GM21526 (cell line): ENCODE results near the gene INSIG1.

Experiments used
- ATAC-seq: cut with Tn5 transposase; IDR thresholded peaks from one replicate; pipeline ENCODE4 v1.9.1; 2021; ENCODE audit warnings: moderate library complexity; ENCODE audit not compliant: unreplicated experiment, low FRiP score

INSIG1 gene

DNA sequence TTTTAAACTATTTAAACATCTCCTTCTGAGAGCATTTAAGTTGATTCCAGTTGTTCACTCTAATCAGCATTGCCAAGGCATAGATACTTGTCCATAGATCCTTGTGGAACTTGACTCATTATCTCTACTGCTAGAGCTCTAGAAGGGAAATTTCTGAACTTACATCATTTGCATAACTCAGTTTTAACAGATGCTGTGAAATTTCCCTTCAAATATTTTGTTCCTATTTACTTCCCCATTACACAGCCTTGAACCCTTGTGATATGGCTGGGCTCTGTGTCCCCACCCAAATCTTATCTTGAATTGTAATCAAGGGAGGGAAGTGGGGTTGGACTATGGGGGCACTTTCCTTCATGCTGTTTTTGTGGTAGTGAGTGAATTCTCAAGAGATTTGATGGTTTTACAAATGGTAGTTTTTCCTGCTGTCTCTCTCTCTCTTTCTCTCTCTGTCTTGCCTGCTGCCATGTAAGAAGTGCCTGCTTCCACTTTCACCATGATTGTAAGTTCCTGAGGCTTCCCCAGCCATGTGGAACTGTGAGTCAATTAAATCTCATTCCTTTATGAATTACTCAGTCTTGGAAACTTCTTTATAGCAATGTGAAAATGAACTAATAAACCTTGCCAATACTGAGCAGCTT, 25.4 kb downstream of the INSIG1 start:
- ATAC-seq = no peak

DNA sequence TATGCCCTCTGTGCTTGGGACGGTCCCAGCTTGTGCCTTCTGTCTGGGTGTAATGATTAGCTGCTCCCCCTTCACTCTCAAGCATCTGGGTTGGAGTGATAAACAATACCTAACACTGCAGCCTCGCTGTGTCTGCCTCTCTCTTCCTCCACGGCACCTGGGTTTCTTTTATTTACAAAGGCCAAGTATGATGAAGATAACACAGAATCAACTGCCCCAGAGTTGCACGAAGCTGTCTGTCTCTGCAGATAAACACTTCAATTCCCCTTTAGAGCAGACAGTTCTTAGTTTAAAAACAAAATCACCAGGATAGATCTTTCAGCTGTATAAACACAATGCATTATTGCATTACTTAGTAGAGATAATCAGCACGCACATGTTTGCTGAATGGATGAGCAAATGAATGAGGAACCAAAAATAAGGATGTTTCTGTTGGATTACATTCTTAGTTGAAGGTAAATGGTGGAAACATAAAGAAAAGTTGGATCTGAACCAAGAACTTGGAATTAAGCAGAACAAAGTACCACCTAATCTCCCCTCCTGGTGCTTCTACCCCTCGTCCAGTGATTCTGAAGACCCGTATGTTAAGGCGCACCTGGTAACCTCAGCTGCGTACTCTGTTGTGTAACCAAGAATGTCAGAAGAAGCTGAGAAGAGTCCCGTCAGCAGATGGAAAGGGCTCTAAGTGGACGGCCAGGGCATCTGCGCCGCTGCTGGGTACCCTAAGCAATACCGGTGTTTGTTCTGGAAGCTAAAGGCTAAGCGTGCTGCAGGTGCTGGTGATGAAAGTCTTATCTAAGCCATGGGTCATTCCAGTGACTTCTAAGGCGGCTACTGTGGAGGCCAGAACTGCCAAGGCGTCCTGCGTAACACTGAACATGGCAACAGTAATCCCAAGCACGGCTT, 26.6 kb downstream of the INSIG1 start:
- ATAC-seq = no peak

DNA sequence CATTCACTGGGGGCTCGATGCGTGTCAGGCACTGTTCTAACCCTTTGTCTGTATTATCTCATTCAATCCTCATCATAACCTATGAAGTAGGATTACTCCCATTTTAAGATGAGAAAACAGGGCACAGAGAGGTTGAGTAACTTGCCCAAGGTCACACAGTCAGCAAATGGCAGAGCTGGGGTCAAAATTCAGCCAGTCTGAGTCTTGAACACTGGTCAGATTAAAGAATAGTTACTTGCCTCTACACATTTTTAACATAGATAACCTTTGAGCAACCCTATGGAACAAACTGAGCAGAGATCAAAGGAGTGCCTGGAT, 27.2 kb downstream of the INSIG1 start:
- ATAC-seq = no peak

DNA sequence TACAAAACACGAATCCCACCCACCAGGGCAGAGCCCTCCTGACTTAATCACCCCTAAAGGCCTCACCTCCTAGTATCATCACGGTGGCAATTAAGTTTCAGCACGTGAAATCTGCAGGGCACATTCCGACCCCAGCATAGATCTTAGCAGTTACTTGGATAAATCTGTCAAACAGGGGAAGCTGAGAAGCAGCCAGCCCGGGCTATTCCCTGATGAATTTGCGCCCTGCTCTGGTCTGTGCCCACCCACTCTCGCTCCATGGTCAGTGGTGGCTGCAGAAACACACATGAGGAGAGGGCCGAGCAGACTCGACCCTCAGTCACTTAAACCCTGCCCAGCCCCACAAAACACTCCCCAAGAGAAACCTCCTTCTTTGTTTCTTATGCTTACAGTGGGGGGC, 28.7 kb downstream of the INSIG1 start:
- ATAC-seq = no peak

DNA sequence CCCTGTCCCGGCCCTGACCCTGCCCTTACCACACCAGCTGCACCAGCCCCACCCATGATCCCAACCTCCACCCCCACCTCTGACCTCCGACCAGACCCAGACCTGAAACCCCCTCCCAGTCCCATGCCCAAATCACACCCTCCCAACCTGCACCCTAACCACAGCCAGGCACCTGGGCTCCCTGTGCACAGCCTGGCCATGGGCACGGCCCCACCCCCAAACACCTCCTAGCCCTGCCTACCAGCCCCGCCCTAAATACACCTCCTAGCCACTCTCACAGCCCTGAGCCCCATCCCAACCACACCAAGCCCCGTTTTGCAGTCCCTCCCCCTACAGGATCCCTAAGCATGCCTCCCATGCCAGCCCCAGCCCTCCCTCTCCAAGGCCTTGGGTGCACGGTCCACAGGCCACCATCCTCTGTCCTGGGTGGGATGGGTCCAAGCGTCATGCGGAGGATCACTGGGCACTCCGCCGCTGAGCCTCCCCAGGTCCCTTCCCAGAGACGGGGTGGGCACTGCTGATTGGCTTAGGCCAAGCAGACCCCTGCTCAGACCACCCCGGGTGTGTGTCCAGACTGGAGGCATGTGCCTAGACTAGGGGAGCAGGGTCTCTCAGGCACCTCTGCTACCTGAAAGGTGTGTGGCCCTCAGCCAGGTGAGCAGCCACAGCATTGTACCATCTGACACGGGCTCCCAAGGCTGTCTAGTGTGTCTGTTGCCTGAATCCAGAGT, 30.1 kb downstream of the INSIG1 start:
- no peak for ATAC-seq

DNA sequence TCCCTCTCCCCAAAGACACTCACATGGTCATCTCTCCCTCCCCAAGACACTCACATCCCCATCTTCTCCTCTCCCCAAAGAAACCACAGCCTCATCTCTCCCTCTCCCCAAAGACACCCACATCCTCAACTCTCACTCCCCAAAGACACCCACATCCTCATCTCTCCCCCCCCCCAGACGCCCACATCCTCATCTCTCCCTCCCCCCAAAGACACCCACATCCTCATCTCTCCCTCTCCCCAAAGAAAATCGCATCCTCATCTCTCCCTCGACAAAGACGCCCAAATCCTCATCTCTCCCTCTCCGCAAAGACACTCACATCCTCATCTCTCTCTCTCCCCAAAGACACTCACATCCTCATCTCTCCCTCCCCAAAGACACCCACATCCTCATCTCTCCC, 31.5 kb downstream of the INSIG1 start:
- ATAC-seq = no peak

DNA sequence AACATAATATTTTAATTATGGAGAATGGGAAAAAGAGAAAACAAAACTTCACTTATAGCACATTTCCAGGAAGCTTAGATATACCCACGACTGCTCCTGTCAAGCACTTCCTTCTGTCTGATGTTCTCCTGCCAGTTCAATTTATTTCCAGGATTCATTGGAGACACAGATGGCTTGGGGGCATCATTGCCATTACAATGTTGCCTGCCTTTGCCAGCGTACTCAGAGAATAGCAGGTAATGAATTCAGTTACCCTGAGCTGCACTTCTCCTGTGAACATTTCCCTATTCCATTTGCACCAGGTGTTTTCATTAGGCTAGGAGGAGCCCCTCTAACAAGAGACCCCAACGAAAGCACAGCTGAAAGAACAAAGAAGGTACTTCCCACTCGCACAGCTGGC, 33.7 kb downstream of the INSIG1 start:
- ATAC-seq = no peak

DNA sequence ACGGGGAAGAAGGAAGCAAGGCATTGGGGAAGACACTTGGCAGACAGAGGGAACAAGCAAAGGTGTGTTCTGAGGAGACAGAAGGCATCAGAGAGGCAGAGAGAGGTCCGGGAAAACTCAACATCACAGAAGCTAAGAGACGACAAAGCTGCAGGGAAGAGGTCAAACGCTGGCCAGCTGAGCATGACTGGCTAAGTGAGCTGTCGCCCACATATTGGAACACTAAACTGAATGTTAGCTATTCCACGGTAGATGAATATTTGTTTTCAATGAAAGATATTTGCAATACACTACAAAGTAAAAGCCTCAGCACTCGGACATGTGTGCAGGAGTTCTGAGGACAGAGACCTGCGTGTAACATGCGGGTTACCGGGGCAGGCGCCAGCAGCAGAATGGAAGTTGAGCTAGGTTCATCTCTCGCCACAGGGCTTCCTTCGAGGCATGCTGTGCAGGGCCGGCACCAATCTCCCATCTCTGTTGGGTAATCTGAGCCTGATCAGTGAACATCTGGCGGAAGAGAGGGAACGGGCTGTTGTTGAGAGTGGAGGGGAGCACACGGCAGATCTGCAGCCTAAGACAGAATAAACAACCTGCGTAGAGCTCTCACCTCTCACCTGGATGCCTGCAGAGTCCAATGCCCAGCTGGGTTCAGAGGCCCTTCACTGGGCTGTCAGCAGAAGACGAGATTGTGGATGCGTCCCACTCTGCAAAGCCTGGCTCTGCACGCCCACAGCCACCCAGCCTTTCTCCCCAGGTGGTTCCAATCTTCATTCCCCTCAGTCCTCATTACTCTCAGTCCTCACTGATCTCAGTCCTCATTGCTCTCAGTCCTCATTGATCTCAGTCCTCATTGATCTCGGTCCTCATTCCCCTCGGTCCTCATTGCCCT, 35.9 kb downstream of the INSIG1 start:
- no peak for ATAC-seq

DNA sequence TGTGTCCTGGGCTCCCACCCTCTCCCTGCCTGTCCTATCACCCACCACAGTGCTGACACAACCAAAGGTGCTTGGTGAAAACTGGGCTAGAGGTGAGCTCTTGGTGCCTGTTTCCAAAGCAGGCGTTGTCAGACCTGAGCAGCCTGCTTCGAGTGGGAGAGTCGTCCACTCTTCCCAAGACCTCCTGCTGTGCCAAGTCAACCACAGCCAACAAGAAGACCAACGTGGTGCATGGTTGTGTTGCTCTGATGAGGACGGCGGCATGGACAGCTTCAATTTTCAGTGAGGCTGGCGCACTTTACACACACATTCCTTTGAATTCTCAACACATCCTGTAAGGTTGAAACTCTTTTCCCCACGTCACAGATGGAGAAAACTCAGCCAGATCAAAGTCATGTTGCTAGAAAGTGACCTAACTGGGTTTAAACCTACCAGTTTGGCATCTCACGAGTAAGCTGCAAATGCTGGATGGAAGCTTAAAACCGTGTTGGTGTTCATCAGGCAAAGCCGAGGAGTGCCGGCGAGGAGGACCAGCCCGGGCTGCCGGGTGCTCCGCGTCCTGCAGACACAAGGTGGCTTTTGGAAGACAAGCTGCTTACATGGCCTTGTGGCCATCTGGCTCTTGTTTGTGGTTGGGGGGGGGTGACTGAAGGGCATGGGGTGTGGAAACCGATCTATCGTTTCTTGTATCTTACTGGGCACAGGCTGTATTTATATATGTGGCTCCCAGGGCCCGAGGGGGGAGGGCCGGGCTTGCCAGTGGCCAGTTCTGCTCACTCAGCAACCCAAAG, 39.3 kb downstream of the INSIG1 start:
- ATAC-seq = no peak

DNA sequence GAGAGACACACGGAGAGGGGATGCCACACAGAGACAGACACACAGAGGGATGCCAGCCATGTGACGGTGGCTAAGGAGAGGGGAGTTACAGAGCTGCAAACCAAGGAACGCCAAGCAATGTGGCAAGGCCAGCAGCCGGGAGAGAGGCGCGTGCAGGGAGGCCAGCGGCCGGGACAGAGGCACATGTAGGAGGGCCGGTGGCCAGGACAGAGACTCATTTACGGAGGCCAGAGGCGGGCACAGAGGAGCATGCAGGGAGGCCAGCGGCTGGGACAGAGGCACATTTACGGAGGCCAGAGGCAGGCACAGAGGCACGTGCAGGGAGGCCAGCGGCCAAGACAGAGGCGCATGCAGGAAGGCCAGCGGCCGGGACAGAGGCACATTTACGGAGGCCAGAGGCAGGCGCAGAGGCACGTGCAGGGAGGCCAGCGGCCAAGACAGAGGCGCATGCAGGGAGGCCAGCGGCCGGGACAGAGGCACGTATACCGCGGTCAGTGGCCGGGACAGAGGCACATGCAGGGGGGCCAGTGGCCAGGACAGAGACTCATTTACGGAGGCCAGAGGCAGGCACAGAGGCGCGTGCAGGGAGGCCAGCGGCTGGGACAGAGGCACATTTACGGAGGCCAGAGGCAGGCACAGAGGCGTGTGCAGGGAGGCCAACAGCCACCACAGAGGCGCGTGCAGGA, 40.4 kb downstream of the INSIG1 start:
- ATAC-seq = no peak

DNA sequence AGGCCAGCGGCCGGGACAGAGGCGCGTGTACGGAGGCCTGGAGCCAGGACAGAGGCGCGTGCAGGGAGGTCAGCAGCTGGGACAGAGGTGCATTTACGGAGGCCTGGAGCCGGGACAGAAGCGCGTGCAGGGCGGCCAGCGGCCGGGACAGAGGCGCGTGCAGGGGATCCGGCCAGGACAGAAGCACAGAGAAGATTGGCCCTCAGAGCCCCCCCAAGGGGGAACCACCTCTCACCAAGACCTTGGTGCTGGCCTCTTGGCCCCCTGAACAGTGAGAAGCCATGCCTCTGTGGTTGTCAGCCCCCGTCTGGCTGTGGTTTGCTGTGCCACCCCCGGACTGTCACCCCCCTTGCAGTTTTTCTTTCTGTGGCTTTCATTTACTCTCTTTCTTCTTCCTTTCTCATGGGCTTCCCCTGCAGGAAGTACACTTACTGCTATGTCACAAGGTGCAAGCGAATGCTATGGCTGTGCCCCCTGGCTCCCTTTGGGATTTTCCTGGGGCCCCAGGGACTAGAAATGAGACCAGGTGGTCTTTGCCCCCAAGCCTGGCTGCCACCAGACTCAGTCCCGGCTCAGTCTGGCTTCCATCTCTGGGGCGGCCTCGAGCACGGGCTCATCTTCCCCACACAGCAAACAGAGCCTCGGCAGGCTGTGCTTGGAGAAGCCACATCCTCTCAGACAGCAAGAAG, 41.1 kb downstream of the INSIG1 start:
- ATAC-seq = no peak

DNA sequence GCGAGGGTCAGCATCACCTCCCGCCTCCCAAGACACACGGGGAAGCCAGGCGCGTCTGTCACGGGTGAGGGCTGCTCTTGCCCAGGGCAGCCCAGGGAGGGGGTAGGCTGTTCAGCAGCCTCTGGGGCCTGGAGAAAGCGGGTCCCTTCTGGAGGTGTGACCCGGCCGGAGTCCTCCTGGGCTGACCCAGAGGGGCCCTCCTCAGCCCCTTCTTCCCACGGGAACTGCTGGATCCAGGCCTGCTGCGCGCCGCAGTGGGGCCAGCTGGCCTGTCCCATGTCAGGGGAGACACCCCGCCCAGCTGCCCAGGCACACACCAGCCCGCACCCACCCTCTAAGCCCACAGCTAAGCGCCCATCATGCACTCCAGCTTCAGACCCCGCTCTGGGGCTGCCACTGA, 41.8 kb downstream of the INSIG1 start:
- ATAC-seq = no peak

DNA sequence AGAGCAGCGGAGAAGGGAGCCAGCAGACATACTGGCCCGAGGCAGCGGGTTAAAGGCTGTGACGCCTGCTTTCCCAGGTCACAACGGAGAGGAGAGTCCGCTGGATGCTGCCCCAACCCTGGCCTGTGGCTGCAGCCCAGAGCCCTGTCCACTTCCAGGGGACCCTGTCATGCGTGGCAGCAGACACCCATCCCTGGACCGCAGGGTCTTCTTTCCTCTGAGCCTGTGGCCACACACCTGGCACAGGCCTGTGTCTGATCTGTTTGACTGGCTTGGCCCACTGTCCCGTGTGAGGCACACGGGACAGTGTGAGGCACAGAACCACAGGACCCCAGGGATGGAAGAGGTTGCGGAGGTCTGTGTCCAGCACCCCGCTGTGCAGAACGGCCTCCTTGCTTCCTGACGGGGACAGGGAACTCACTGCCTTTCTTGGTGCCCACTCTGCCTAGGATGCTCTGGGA, 42.4 kb downstream of the INSIG1 start:
- no peak for ATAC-seq

DNA sequence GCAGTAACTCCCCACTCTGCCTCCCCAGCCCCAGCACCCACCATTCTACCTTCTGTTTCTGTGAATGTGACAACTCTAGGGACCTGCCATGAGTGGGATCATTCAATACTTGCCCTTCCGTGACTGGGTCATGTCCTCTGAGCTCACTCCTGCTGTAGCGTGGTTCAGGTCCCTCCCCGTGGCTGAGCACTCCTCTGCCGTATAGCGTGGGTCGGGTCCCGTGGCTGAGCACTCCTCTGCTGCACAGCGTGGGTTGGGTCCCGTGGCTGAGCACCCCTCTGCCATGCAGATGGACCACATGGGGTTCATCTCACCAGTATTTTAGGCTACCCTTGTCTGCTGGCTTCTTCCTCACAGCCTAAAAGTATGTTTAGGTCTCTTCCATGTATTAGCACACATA, 43.0 kb downstream of the INSIG1 start:
- no peak for ATAC-seq

DNA sequence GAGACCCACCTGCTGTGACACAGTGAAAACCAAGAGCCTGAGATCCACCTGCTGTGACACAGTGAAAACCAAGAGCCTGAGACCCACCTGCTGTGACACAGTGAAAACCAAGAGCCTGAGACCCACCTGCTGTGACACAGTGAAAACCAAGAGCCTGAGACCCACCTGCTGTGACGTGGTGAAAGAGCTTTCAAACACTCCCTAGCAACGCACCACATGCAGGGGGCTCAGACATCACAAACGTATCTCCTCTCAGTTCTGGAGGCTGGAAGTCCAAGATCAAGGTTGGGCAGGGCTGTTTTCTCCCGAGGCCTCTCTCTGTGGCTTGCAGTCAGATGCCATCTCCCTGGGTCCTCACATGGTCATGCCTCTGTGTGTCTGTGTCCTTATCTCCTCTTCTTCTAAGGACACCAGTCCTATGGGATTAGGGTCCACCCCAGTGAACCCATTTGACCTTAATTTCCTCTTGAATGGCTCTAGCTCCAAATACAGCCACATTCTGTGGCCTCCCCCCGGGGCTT, 43.8 kb downstream of the INSIG1 start:
- ATAC-seq = no peak

DNA sequence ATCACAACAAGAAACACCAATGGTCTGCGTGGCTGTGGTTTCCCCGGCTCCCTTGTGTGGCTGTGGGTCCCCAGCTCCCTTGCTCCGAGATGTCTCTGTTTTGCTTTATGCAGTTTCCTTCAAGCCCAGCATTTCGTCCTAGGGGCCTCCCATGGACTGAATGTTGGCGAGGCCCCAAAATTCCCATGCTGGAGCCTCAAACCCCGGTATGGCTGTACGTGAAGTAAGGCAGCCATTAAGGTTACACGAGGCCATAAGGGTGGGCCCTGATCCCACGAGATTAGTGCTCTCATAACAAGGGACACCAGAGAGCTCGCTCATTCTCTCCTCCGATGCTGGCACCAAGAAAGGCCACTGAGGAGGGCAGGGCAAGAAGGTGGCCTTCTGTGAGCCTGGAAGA, 44.6 kb downstream of the INSIG1 start:
- no peak for ATAC-seq

DNA sequence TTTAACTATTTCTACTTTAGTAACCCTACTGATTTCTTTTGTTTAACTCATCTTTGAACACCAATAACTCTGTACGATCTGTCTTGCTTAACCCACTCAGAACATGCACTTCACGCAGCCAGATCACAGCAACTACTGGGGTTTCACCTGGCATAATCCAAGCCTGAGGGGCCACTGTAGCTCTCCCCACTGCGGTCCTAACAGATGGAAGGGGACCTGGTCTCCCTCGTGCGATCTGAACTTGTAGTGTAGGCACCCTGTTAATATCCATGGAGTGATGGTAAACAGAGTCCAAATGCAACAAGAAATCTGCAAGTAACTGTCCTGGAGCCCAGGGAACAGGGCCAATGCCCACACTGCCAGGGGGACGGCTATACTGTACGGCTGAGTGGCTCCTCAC, 45.5 kb downstream of the INSIG1 start:
- ATAC-seq = no peak

DNA sequence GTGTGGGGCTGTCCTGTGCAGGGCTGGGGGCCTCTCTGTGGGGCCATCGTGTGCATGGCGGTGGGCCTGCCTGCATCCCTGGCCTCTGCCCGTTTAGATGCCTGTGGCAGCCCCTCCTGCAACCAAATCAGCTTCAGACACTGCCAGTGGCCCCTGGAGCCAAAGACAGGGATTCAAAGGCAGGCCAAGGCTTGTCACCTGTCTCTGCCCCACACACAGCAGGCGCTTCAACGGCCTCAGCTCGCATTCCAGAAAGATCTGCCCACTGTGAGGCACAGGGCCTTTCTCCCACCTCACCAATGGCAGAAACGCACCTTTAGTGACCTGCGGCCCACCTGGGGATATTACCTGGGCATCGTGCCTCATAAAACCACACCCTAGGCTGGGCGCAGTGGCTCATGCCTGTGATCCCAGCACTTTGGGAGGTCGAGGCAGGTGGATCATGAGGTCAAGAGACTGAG, 46.0 kb downstream of the INSIG1 start:
- ATAC-seq = no peak
